ENCODE measurements around the gene TP53RK.

The TP53RK gene

GRCh38 chr20:46635514-46636136 lies 53.6 kb downstream of the TP53RK start:
- H3K27me3 ChIP-seq (ENCODE audit: insufficient read depth, poor library complexity, severe bottlenecking): no peaks in the 10 kb centered on the region
- no peaks in the 10 kb centered on the region for H3K4me1 ChIP-seq (ENCODE audit: insufficient read depth, poor library complexity, severe bottlenecking)
- no peaks in the 10 kb centered on the region for H3K9me3 ChIP-seq (ENCODE audit: severe bottlenecking)
- no peak for DNase-seq (ENCODE audit: low spot score)
- H3K36me3 ChIP-seq (ENCODE audit: low read depth): no peaks in the 10 kb centered on the region
- ATAC-seq (ENCODE audit: low read depth): no peak
- H3K4me3 ChIP-seq (ENCODE audit: severe bottlenecking): no peak overlapping the region
- H3K27ac ChIP-seq (ENCODE audit: poor library complexity, severe bottlenecking): no peak overlapping the region
- TF ChIP-seq, protein P1, sequence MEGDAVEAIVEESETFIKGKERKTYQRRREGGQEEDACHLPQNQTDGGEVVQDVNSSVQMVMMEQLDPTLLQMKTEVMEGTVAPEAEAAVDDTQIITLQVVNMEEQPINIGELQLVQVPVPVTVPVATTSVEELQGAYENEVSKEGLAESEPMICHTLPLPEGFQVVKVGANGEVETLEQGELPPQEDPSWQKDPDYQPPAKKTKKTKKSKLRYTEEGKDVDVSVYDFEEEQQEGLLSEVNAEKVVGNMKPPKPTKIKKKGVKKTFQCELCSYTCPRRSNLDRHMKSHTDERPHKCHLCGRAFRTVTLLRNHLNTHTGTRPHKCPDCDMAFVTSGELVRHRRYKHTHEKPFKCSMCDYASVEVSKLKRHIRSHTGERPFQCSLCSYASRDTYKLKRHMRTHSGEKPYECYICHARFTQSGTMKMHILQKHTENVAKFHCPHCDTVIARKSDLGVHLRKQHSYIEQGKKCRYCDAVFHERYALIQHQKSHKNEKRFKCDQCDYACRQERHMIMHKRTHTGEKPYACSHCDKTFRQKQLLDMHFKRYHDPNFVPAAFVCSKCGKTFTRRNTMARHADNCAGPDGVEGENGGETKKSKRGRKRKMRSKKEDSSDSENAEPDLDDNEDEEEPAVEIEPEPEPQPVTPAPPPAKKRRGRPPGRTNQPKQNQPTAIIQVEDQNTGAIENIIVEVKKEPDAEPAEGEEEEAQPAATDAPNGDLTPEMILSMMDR (IDR thresholded peaks at IDR 0.05; ENCODE audit: poor library complexity, severe bottlenecking): no peak

- no peaks in the 10 kb centered on the region for H3K27me3 ChIP-seq (ENCODE audit: insufficient read depth, poor library complexity, severe bottlenecking)
- H3K4me3 ChIP-seq (ENCODE audit: severe bottlenecking): no peak overlapping the region
- peaks cover under 1% of the 10 kb centered on the region for H3K9me3 ChIP-seq (ENCODE audit: severe bottlenecking)
- H3K4me1 ChIP-seq (ENCODE audit: insufficient read depth, poor library complexity, severe bottlenecking): no peaks in the 10 kb centered on the region
- ATAC-seq (ENCODE audit: low read depth): no peak
- TF ChIP-seq, protein P1 (IDR thresholded peaks at IDR 0.05; ENCODE audit: poor library complexity, severe bottlenecking): no peak
- no peaks in the 10 kb centered on the region for H3K36me3 ChIP-seq (ENCODE audit: low read depth)
- no peak overlapping the region for H3K27ac ChIP-seq (ENCODE audit: poor library complexity, severe bottlenecking)
- peak; percentile 63 for DNase-seq (ENCODE audit: low spot score)
Measured at GRCh38 chr20:46634528-46634927, 54.7 kb downstream of the TP53RK start.

Data from RWPE2 (cell line).